HG02610 (cell line): Measurements from ENCODE around the gene FFAR1.
"Not testable (repeated sequence)": the region's sequence is repeated elsewhere in the genome, so short reads cannot be mapped to it uniquely, and the experiment has no call there.

Source experiments
- ATAC-seq: cut with Tn5 transposase; IDR thresholded peaks from one replicate; pipeline ENCODE4 v1.9.1; 2021; ENCODE audit warnings: mild to moderate bottlenecking, moderate library complexity; ENCODE audit not compliant: unreplicated experiment

FFAR1 gene

GRCh38 chr19:35341006-35341405 lies 6.7 kb upstream of the FFAR1 start:
- ATAC-seq = no peak

GRCh38 chr19:35341565-35342225 lies 6.0 kb upstream of the FFAR1 start:
- no peak for ATAC-seq

- ATAC-seq = no peak
These were observed 5.3 kb upstream of the FFAR1 start for GRCh38 chr19:35342430-35342829.

GRCh38 chr19:35344511-35345031 lies 3.1 kb upstream of the FFAR1 start:
- ATAC-seq = no peak

GRCh38 chr19:35345671-35346111 lies 2.0 kb upstream of the FFAR1 start:
- no peak for ATAC-seq

- ATAC-seq = peak; percentile 14
These were observed 1.3 kb upstream of the FFAR1 start for GRCh38 chr19:35346193-35347052.

GRCh38 chr19:35347930-35348298 lies 212 bp downstream of the FFAR1 start:
- no peak for ATAC-seq

GRCh38 chr19:35348911-35349611 lies 1.4 kb downstream of the FFAR1 start:
- ATAC-seq = no peak

GRCh38 chr19:35349614-35350521 lies 2.2 kb downstream of the FFAR1 start:
- no peak for ATAC-seq

GRCh38 chr19:35350591-35350990 lies 2.9 kb downstream of the FFAR1 start:
- ATAC-seq = no peak

GRCh38 chr19:35351411-35352176 lies 3.9 kb downstream of the FFAR1 start:
- ATAC-seq = no peak

- no peak for ATAC-seq
These were observed 4.4 kb downstream of the FFAR1 start for GRCh38 chr19:35352177-35352447.

GRCh38 chr19:35352448-35353304 lies 5.0 kb downstream of the FFAR1 start:
- no peak for ATAC-seq

- no peak for ATAC-seq
These were observed 5.9 kb downstream of the FFAR1 start for GRCh38 chr19:35353635-35354034.

GRCh38 chr19:35354898-35355297 lies 7.2 kb downstream of the FFAR1 start:
- no peak for ATAC-seq

GRCh38 chr19:35355791-35356460 lies 8.2 kb downstream of the FFAR1 start:
- no peak for ATAC-seq

- no peak for ATAC-seq
These were observed 10.3 kb downstream of the FFAR1 start, which contains the start of gene FFAR3 for GRCh38 chr19:35357867-35358573. Gene FFAR3, plus strand, starts transcription at chr19:35358460. Its CDS starts 431 bp downstream, at chr19:35358891.

GRCh38 chr19:35358834-35359233 lies 11.1 kb downstream of the FFAR1 start:
- not testable (repeated sequence) for ATAC-seq
